Memory B cell (primary cell): ENCODE measurements around the gene FBXL14.

Source experiments
- ATAC-seq: fragments of 150-1000 bp; cut with Tn5 transposase; 2 replicates; pipeline ENCODE4 v1.10.0; 2021; ENCODE audit warnings: low read depth, mild to moderate bottlenecking, moderate library complexity
- DNase-seq, 2 donors: peaks; one replicate each; pipeline ENCODE4 v3.0.0; 2022; ENCODE audit warnings: low spot score in 2 of 2
- H3K27ac Mint-ChIP-seq: one replicate; pipeline ENCODE4 v1.8.0; 2022; ENCODE audit warnings: mild to moderate bottlenecking, moderate library complexity, mixed read lengths
- H3K27me3 Mint-ChIP-seq: one replicate; pipeline ENCODE4 v1.8.0; 2022; ENCODE audit warnings: mixed read lengths
- H3K36me3 Mint-ChIP-seq: one replicate; pipeline ENCODE4 v1.8.0; 2022; ENCODE audit warnings: mild to moderate bottlenecking, mixed read lengths
- H3K4me1 Mint-ChIP-seq: one replicate; pipeline ENCODE4 v1.8.0; 2022; ENCODE audit warnings: mixed read lengths
- H3K4me3 Mint-ChIP-seq: one replicate; pipeline ENCODE4 v1.8.0; 2022; ENCODE audit warnings: mild to moderate bottlenecking, moderate library complexity, mixed read lengths
- H3K9me3 Mint-ChIP-seq: one replicate; pipeline ENCODE4 v1.8.0; 2022; ENCODE audit warnings: mixed read lengths

Gene FBXL14

GRCh38 chr12:1523046-1523445 lies 71.3 kb downstream of the FBXL14 start:
- Mint-ChIP-seq H3K9me3 (no peaks in the 10 kb centered on the region), H3K36me3 (no peaks in the 10 kb centered on the region), H3K27ac (no peak overlapping the region), H3K4me1 (peaks cover 8% of the 10 kb centered on the region), H3K27me3 (peaks cover 37% of the 10 kb centered on the region), H3K4me3 (no peak overlapping the region)
- no peak for DNase-seq
- ATAC-seq, result no peak

- DNase-seq, result no peak
- Mint-ChIP-seq H3K36me3 (peaks cover 2% of the 10 kb centered on the region), H3K9me3 (peaks cover 2% of the 10 kb centered on the region), H3K27me3 (peaks cover 24% of the 10 kb centered on the region), H3K4me3 (no peak overlapping the region), H3K27ac (no peak overlapping the region), H3K4me1 (no peaks in the 10 kb centered on the region)
- no peak for ATAC-seq
Measured at GRCh38 chr12:1519642-1520041, 74.7 kb downstream of the FBXL14 start.

- Mint-ChIP-seq H3K4me3 (no peak overlapping the region), H3K27ac (no peak overlapping the region), H3K27me3 (peaks cover 21% of the 10 kb centered on the region), H3K36me3 (peaks cover 2% of the 10 kb centered on the region), H3K4me1 (no peaks in the 10 kb centered on the region), H3K9me3 (peaks cover 2% of the 10 kb centered on the region)
- DNase-seq, result no peak
- no peak for ATAC-seq
Measured at GRCh38 chr12:1518591-1519516, 75.5 kb downstream of the FBXL14 start.

GRCh38 chr12:1517734-1518525 lies 76.5 kb downstream of the FBXL14 start:
- Mint-ChIP-seq H3K4me3 (no peak overlapping the region), H3K27me3 (peaks cover 17% of the 10 kb centered on the region), H3K9me3 (peaks cover 2% of the 10 kb centered on the region), H3K27ac (no peak overlapping the region), H3K4me1 (peaks cover 3% of the 10 kb centered on the region), H3K36me3 (peaks cover 2% of the 10 kb centered on the region)
- ATAC-seq (no peak), DNase-seq (no peak)

- Mint-ChIP-seq H3K36me3 (peaks cover 2% of the 10 kb centered on the region), H3K4me1 (peaks cover 3% of the 10 kb centered on the region), H3K27me3 (peaks cover 17% of the 10 kb centered on the region), H3K4me3 (no peak overlapping the region), H3K9me3 (peaks cover 2% of the 10 kb centered on the region), H3K27ac (no peak overlapping the region)
- DNase-seq (no peak), ATAC-seq (no peak)
Measured at GRCh38 chr12:1517007-1517406, 77.4 kb downstream of the FBXL14 start.
